ENCODE results near the gene LUC7L. TPM values are rescaled to one million over a fixed set of nuclear protein-coding genes. Genes with fewer than 3 reads are reported as not detected.

Gene LUC7L
- total and polyA plus RNA-seq, 10 of the 15 experiments (the other 5 are each of a cell fraction or from before 2014, with no cell fraction given), result 2.3 to 59.6 (median 44.1) TPM

- Histone ChIP-seq H3K4me2 (ENCODE audit: control insufficient read depth, insufficient read depth) (no peak overlapping the region), H3K9me3 (replicated peaks; ENCODE audit: control insufficient read depth, insufficient read depth, low read length) (no peaks in the 10 kb centered on the region), H3K36me3 (ENCODE audit: control insufficient read depth in 2 of 2, insufficient read depth in 2 of 2, low read length in 1 of 2) (no peaks in the 10 kb centered on the region; a peak in 1 of 4 replicates), H3K9ac (ENCODE audit: control insufficient read depth, insufficient read depth, low read length) (no peak overlapping the region), H4K20me1 (ENCODE audit: control insufficient read depth, insufficient read depth) (no peaks in the 10 kb centered on the region), H3K4me3 (no peak overlapping the region), H3K4me1 (ENCODE audit: control insufficient read depth, insufficient read depth, low read length) (peaks cover 23% of the 10 kb centered on the region), H3K79me2 (ENCODE audit: control insufficient read depth, insufficient read depth, low read length) (no peaks in the 10 kb centered on the region; the same call in 1 of the 2 replicates), H3K27ac (ENCODE audit: control insufficient read depth, insufficient read depth) (no peak overlapping the region), H2AFZ (ENCODE audit: control insufficient read depth, low read depth, low read length) (no peak overlapping the region), H3K27me3 (replicated peaks in 1 of 2; ENCODE audit: control insufficient read depth in 2 of 2, insufficient read depth in 2 of 2, low read length in 1 of 2) (no peaks in the 10 kb centered on the region)
- no TSS peak for BruUV-seq (replicated peaks)
- FAIRE-seq (no peak), DNase-seq (ENCODE audit: low read depth, low spot score) (no peak), ATAC-seq (no peak)
- RAD21 ChIA-PET (ENCODE audit: unreplicated experiment), result interaction anchor here (0.7 kb wide), 1 partner anchor 37 kb away, joined by 4 read pairs; no protein-coding TSS in a partner anchor
- in situ Hi-C loops (cut with MboI) (no loop called here), intact Hi-C loops (cut with micrococcal nuclease; ENCODE audit: unreplicated experiment) (no loop called here)
- SMC1A ChIA-PET (ENCODE audit: uncharacterized antibody, unreplicated experiment), result interaction anchor here (1.1 kb wide), 1 partner anchor 13 kb away, joined by 3 read pairs; the partner anchor contains the start of gene LUC7L
- no peak for TF ChIP-seq MEF2B (IDR thresholded peaks at IDR 0.05; ENCODE audit: partially characterized antibody, poor library complexity, severe bottlenecking)
- TF ChIP-seq CEBPB (IDR thresholded peaks at IDR 0.05; ENCODE audit: borderline replicate concordance in 1 of 2, low read depth in 2 of 2, low read length in 2 of 2), result no peak
- TF ChIP-seq ZNF217 (IDR thresholded peaks at IDR 0.05), result no peak
- no peak for TF ChIP-seq REST (IDR thresholded peaks at IDR 0.05; ENCODE audit: low read depth, low read length)
- TF ChIP-seq SRF (IDR thresholded peaks at IDR 0.05; ENCODE audit: low read depth in 2 of 2, low read length in 2 of 2), result no peak
- TF ChIP-seq ZNF24 (IDR thresholded peaks at IDR 0.05), result no peak
- no peak for TF ChIP-seq NBN (IDR thresholded peaks at IDR 0.05)
- no peak for TF ChIP-seq NR2C1 (IDR thresholded peaks at IDR 0.05)
- TF ChIP-seq USF1 (IDR thresholded peaks at IDR 0.05; ENCODE audit: borderline replicate concordance, extremely low read length, insufficient read depth, low read depth, low read length), result no peak
- TF ChIP-seq HDGF (IDR thresholded peaks at IDR 0.05), result no peak
- 91% methylated on average over 9 of the region's 10 CpGs for WGBS (ENCODE audit: insufficient coverage, insufficient replicate concordance, low lambda C conversion rate, missing lambda C conversion rate)
- POLR2A ChIA-PET, result interaction anchor here (0.6 to 0.7 kb wide), 5 partner anchors 7 to 541 kb away, joined by 3 to 4 read pairs (median 3); no protein-coding TSS in a partner anchor
- CTCF ChIA-PET, result interaction anchor here (0.6 kb wide), 3 partner anchors 10 to 204 kb away, joined by 3 read pairs; no protein-coding TSS in a partner anchor
Measured at GRCh38 chr16:242281-242680, 13.0 kb upstream of the LUC7L start.
